Natural killer cell (primary cell): Measurements from ENCODE around the gene RBPJ. TPM values are rescaled to one million over a fixed set of nuclear protein-coding genes. Genes with fewer than 3 reads are reported as not detected.

Experiments
- ATAC-seq, 3 donors: fragments of 150-1000 bp in 2 of 3; fragments of 200-7000 bp in 1 of 3; cut with Tn5 transposase; 1 replicate in 1 of 3; 2 replicates in 2 of 3; pipeline ENCODE4 v1.10.0; 2021; ENCODE audit warnings: mild to moderate bottlenecking in 2 of 3, moderate library complexity in 2 of 3
- DNase-seq, 2 donors: peaks; one replicate each; pipeline versions ENCODE4 v3.0.0 to v3.0.0-alpha.2; 2013 to 2021; ENCODE audit warnings: mixed read lengths in 1 of 2
- H3K27ac ChIP-seq: one replicate; pipeline ENCODE4 v1.5.1; 2013; ENCODE audit warnings: mild to moderate bottlenecking, low read length
- H3K27me3 ChIP-seq: one replicate; pipeline ENCODE4 v1.6.1; 2013; ENCODE audit warnings: low read length; ENCODE audit not compliant: control insufficient read depth, insufficient read depth
- H3K36me3 ChIP-seq: one replicate; pipeline ENCODE4 v1.6.1; 2013; ENCODE audit warnings: low read length; ENCODE audit not compliant: control insufficient read depth, insufficient read depth
- H3K4me1 ChIP-seq: one replicate; pipeline ENCODE4 v1.6.1; 2013; ENCODE audit warnings: low read length; ENCODE audit not compliant: control insufficient read depth, insufficient read depth
- H3K4me3 ChIP-seq: one replicate; pipeline ENCODE4 v1.5.1; 2013; ENCODE audit warnings: low read length
- H3K9me3 ChIP-seq: one replicate; pipeline ENCODE4 v1.6.1; 2013; ENCODE audit warnings: low read length; ENCODE audit not compliant: control insufficient read depth, insufficient read depth
- H3K27ac Mint-ChIP-seq, 2 donors: one replicate each; pipeline ENCODE4 v1.8.0; 2022; ENCODE audit warnings: mild to moderate bottlenecking in 2 of 2, mixed read lengths in 2 of 2, moderate library complexity in 1 of 2
- H3K27me3 Mint-ChIP-seq, 2 donors: one replicate each; pipeline ENCODE4 v1.8.0; 2022; ENCODE audit warnings: low read depth in 2 of 2, mixed read lengths in 2 of 2
- H3K36me3 Mint-ChIP-seq: one replicate; pipeline ENCODE4 v1.8.0; 2022; ENCODE audit warnings: mixed read lengths
- H3K4me1 Mint-ChIP-seq, 2 donors: one replicate each; pipeline ENCODE4 v1.8.0; 2022; ENCODE audit warnings: mixed read lengths in 2 of 2
- H3K4me3 Mint-ChIP-seq: one replicate; pipeline ENCODE4 v1.8.0; 2022; ENCODE audit warnings: mild to moderate bottlenecking, moderate library complexity, mixed read lengths
- H3K9me3 Mint-ChIP-seq, 2 donors: one replicate each; pipeline ENCODE4 v1.8.0; 2022; ENCODE audit warnings: mixed read lengths in 2 of 2
- WGBS: methylation state at CpG from one replicate; pipeline ENCODE4 v1.1.7; 2013; ENCODE audit warnings: missing lambda C conversion rate; ENCODE audit not compliant: insufficient coverage; 5-methylcytosine and 5-hydroxymethylcytosine counted together
- intact Hi-C: fragments of 100-400 bp; cut with micrococcal nuclease; formaldehyde crosslinking; loops from one replicate; pipeline ENCODE4 v1.14.2; 2022
- total RNA-seq, 4 donors: library from RNA; stranded (reverse); fragments of 120-200 nt in 1 of 4; gene quantifications; one replicate each; pipeline versions ENCODE4 v1.2.3 to v1.2.4, GENCODE V29; 2013 to 2022
- TF ChIP-seq, protein P1 (sequence below): fragments of 200-600 bp; IDR thresholded peaks from one replicate; pipeline ENCODE4 v1.8.0; 2022; ENCODE audit warnings: antibody characterized with exemption

RBPJ gene
- total RNA-seq, 3 donors from 2014 or later (not counting 1 experiment from before 2014, with no cell fraction given) = 46.4 to 53.3 (median 48.8) TPM

DNA sequence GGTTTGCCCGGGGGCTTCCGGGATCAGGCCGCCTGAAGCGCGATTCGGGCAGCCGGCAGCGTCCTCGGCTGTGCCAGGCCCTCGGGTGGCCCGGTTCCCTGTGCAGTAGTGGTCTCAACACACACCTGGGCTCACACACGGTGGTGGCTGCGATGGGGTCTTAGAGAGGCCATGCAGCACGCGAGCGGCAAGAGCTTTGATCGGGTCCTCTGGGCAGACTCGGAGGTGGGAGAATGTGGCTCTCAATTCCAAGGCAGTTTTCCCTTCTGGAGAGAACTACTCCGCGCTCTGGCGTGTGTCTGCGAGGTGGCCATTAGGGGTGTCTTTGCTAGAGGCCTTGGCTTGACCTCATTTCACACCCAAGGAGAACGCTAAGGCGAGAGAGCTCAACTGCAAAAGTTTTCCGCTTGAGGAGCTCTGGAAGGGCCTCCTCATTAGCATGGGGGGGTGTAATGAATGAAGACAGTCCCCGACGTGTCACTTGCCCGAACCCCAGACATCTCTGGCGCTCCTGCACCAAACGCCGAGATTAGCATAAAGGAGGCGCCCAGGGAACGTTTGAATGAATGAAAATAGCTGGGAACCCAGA is 771 bp upstream of the RBPJ start:
- DNase-seq = peak; percentile 49 to 69
- under 1% methylated on average over 33 of the region's 33 CpGs for WGBS
- TF ChIP-seq, protein P1, sequence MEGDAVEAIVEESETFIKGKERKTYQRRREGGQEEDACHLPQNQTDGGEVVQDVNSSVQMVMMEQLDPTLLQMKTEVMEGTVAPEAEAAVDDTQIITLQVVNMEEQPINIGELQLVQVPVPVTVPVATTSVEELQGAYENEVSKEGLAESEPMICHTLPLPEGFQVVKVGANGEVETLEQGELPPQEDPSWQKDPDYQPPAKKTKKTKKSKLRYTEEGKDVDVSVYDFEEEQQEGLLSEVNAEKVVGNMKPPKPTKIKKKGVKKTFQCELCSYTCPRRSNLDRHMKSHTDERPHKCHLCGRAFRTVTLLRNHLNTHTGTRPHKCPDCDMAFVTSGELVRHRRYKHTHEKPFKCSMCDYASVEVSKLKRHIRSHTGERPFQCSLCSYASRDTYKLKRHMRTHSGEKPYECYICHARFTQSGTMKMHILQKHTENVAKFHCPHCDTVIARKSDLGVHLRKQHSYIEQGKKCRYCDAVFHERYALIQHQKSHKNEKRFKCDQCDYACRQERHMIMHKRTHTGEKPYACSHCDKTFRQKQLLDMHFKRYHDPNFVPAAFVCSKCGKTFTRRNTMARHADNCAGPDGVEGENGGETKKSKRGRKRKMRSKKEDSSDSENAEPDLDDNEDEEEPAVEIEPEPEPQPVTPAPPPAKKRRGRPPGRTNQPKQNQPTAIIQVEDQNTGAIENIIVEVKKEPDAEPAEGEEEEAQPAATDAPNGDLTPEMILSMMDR = no peak

DNA sequence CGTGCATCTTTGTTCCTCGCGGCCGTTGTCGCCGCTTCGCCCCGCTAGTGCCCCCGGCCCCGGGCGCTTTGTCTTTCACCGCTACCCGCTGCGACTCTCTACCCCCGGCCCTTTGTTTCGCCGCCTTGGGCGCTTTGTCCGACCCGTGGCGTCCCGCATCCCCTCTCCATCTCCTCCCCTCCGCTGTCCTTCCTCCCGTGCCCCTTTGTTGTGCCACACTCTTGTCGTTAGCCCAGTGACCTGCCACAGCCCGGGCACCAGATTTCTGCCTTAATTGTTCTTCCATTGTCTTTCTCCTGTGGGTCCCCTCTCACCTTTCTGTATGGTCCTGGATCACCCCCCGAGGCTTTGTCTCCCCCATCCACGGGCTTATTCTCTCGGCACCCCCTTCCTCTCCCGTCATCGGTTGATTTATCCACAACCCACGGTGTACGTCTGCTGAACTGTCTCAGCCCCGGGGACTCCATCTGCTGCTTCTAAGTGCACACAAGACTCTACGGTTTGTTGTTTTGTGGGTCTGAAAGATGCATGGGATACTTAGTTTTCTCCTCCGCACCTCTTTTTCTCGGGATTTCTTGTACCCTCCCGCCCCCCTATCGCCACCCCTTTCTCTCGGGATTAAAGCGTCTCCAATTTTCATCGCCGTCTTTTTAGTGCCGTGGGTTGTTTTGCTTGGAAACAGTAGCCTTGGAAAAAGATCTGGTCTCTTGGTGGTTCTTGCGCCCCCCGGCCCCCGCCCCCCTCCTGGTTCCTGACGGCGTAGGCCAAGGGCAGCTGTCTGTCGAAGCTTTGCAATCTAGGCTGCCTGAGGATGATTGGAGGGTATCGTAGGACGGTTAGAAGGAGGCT is 783 bp downstream of the RBPJ start:
- ATAC-seq (no peak), DNase-seq (peak; percentile 39 to 60)
- peak overlapping the region; percentile 97 for H3K4me3 Mint-ChIP-seq
- H3K9me3 ChIP-seq = no peaks in the 10 kb centered on the region
- H3K27me3 Mint-ChIP-seq = peaks cover 0 to 14% of the 10 kb centered on the region in 2 donors
- no peaks in the 10 kb centered on the region for H3K36me3 ChIP-seq
- H3K27ac ChIP-seq = peak overlapping the region; percentile 46
- no peaks in the 10 kb centered on the region for H3K27me3 ChIP-seq
- H3K9me3 Mint-ChIP-seq = peaks cover 0 to 4% of the 10 kb centered on the region in 2 donors
- peaks cover 27% of the 10 kb centered on the region for H3K4me1 ChIP-seq
- WGBS = 2% methylated on average over 47 of the region's 52 CpGs
- TF ChIP-seq, protein P1 = no peak
- H3K4me3 ChIP-seq = peak overlapping the region; percentile 65
- no peaks in the 10 kb centered on the region for H3K36me3 Mint-ChIP-seq
- H3K4me1 Mint-ChIP-seq = peaks cover 39 to 49% of the 10 kb centered on the region in 2 donors
- peak overlapping the region; percentile 92 to 96 for H3K27ac Mint-ChIP-seq
- intact Hi-C loops = loop anchor here (2.0 to 10.0 kb wide), 4 partner anchors 247 to 539 kb away; partner anchors contain the start of genes SMIM20 and STIM2

More for the DNA sequence above, 771 bp upstream of the RBPJ start:
- peaks cover 27% of the 10 kb centered on the region for H3K4me1 ChIP-seq
- H3K4me1 Mint-ChIP-seq = peaks cover 36 to 42% of the 10 kb centered on the region in 2 donors
- H3K9me3 Mint-ChIP-seq = peaks cover 5 to 8% of the 10 kb centered on the region in 2 donors
- H3K27me3 Mint-ChIP-seq = peaks cover 0 to 14% of the 10 kb centered on the region in 2 donors
- intact Hi-C loops = loop anchor here (2.0 to 10.0 kb wide), 4 partner anchors 245 to 541 kb away; partner anchors contain the start of genes SMIM20 and STIM2
- peak overlapping the region; percentile 95 for H3K27ac ChIP-seq
- no peaks in the 10 kb centered on the region for H3K27me3 ChIP-seq
- H3K4me3 Mint-ChIP-seq = peak overlapping the region; percentile 100
- H3K36me3 Mint-ChIP-seq = peaks cover 5% of the 10 kb centered on the region
- peaks cover 6% of the 10 kb centered on the region for H3K9me3 ChIP-seq
- peak overlapping the region; percentile 92 to 96 for H3K27ac Mint-ChIP-seq
- peak overlapping the region; percentile 96 for H3K4me3 ChIP-seq
- no peaks in the 10 kb centered on the region for H3K36me3 ChIP-seq
- ATAC-seq = peak in 2 of 3 donors; percentile 12 to 25

DNA sequence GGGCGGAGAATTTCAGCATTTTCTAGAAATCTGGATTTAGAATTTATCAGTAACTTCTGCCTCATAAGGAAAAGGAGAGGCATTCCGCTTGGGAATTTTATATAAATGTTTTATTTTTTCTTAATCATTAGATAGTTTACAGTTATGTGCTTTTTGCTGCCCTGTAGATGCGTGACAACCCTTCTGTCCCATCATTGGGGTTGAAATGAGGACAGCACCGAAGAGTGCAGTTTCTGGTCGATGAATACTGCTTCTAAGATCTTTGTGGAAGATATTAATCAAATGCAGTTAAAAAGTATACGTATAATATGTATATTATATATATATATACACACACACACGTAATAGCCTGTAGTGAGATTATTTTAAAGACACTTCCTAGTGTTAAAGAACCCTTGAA is 1.5 kb downstream of the RBPJ start:
- H3K27ac Mint-ChIP-seq = peak overlapping the region; percentile 92 to 96
- no peak overlapping the region for H3K27ac ChIP-seq
- intact Hi-C loops = loop anchor here (10.0 kb wide), 3 partner anchors 248 to 408 kb away; partner anchors contain the start of gene SMIM20
- no peaks in the 10 kb centered on the region for H3K36me3 Mint-ChIP-seq
- no peak for ATAC-seq
- H3K27me3 Mint-ChIP-seq = peaks cover 0 to 9% of the 10 kb centered on the region in 2 donors
- no peak overlapping the region for H3K4me3 ChIP-seq
- H3K27me3 ChIP-seq = no peaks in the 10 kb centered on the region
- DNase-seq = peak in 1 of 2 donors; percentile 21
- H3K4me1 ChIP-seq = peaks cover 27% of the 10 kb centered on the region
- peaks cover 0 to 4% of the 10 kb centered on the region in 2 donors for H3K9me3 Mint-ChIP-seq
- WGBS = 85% methylated on average over 4 of the region's 7 CpGs
- H3K4me3 Mint-ChIP-seq = peak overlapping the region; percentile 97
- no peaks in the 10 kb centered on the region for H3K36me3 ChIP-seq
- no peaks in the 10 kb centered on the region for H3K9me3 ChIP-seq
- TF ChIP-seq, protein P1 = no peak
- peaks cover 45 to 53% of the 10 kb centered on the region in 2 donors for H3K4me1 Mint-ChIP-seq
